Muscle layer of duodenum (tissue), 2 donors: ENCODE results near the gene TIE1.

Source experiments
- H3K27ac ChIP-seq: one replicate; pipeline ENCODE4 v1.7.0; 2013; ENCODE audit warnings: mild to moderate bottlenecking, low read length
- H3K27me3 ChIP-seq: one replicate; pipeline ENCODE4 v1.7.0; 2013; ENCODE audit warnings: low read depth, mild to moderate bottlenecking, control low read depth, low read length
- H3K36me3 ChIP-seq, 2 donors: one replicate each; pipeline ENCODE4 v1.7.0; 2013; ENCODE audit warnings: low read length in 2 of 2, control low read depth in 1 of 2, mild to moderate bottlenecking in 1 of 2; ENCODE audit not compliant: insufficient read depth in 2 of 2, control insufficient read depth in 1 of 2
- H3K4me1 ChIP-seq, 2 donors: one replicate each; pipeline ENCODE4 v1.7.0; 2013; ENCODE audit warnings: low read length in 2 of 2, mild to moderate bottlenecking in 2 of 2, control low read depth in 1 of 2, moderate library complexity in 1 of 2; ENCODE audit not compliant: insufficient read depth in 2 of 2, control insufficient read depth in 1 of 2
- H3K4me3 ChIP-seq, 2 donors: one replicate each; pipeline ENCODE4 v1.7.0; 2013; ENCODE audit warnings: low read length in 2 of 2, low read depth in 1 of 2, mild to moderate bottlenecking in 1 of 2
- H3K9me3 ChIP-seq, 2 donors: one replicate each; pipeline ENCODE4 v1.7.0; 2013; ENCODE audit warnings: low read length in 2 of 2, control low read depth in 1 of 2, mild to moderate bottlenecking in 1 of 2; ENCODE audit not compliant: control insufficient read depth in 1 of 2
- donor health status: healthy.

TIE1 gene

GRCh38 chr1:43300378-43301094 is at the start of gene TIE1:
Gene TIE1 (plus strand): TSS chr1:43300982. CDS start chr1:43301072, 90 bp downstream.
- H3K27me3 ChIP-seq = no peaks in the 10 kb centered on the region
- no peak within 1 kb of the TSS for H3K27ac ChIP-seq
- peaks cover 0 to 5% of the 10 kb centered on the region in 2 donors for H3K4me1 ChIP-seq
- H3K4me3 ChIP-seq = peak within 1 kb of the TSS in 1 of 2 donors; percentile 11
- H3K36me3 ChIP-seq = no peaks in the 10 kb centered on the region
- H3K9me3 ChIP-seq = no peaks in the 10 kb centered on the region

- no peak overlapping the region for H3K27ac ChIP-seq
- no peak overlapping the region for H3K4me3 ChIP-seq
- no peaks in the 10 kb centered on the region for H3K27me3 ChIP-seq
- H3K36me3 ChIP-seq = no peaks in the 10 kb centered on the region
- no peaks in the 10 kb centered on the region for H3K4me1 ChIP-seq
- no peaks in the 10 kb centered on the region for H3K9me3 ChIP-seq
Measured at GRCh38 chr1:43251024-43251423, 49.8 kb upstream of the TIE1 start.

DNA sequence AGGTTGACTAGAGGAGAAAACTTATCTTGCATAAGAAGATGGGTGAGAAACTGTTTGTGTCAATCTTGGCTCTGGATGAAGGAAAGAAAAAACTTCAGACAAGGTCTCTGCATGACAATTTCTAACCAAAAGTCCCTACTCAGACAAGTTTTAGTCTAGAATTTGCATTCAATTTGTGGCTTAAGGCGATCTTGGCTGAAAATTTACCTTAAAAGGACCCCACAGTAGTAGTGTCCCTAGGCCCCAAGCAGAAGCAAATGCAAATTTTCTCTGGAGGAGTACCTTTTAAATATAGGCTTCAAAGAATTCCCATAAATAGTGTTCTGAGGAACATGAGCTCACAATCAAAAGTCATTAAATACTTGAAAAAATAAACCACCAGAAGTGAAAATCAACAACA is 48.6 kb upstream of the TIE1 start:
- Histone ChIP-seq H3K4me3 (no peak overlapping the region), H3K27me3 (no peaks in the 10 kb centered on the region), H3K9me3 (no peaks in the 10 kb centered on the region), H3K36me3 (no peaks in the 10 kb centered on the region), H3K4me1 (no peaks in the 10 kb centered on the region), H3K27ac (no peak overlapping the region)

DNA sequence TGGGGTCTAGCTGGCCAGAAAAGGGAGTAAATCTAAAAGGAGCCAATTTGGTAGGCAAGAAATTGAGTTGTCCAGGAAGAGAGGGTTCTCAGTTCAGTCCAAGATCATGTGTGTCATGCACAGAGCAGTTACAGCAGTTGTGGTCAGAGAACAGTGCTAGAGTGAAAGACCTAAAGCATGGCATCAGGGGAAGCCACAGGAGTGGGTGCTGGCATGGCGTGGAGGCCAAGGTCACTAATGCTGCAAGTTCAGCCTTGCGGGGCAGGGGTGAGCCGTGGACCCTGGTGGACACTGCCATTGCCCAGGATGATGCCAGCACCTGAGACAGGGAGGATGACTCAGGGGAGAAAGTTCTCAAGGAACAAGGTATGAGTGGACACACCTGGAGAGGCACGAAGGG is 47.6 kb upstream of the TIE1 start:
- Histone ChIP-seq H3K9me3 (no peaks in the 10 kb centered on the region), H3K27ac (no peak overlapping the region), H3K36me3 (no peaks in the 10 kb centered on the region), H3K4me1 (no peaks in the 10 kb centered on the region), H3K27me3 (no peaks in the 10 kb centered on the region), H3K4me3 (no peak overlapping the region)

DNA sequence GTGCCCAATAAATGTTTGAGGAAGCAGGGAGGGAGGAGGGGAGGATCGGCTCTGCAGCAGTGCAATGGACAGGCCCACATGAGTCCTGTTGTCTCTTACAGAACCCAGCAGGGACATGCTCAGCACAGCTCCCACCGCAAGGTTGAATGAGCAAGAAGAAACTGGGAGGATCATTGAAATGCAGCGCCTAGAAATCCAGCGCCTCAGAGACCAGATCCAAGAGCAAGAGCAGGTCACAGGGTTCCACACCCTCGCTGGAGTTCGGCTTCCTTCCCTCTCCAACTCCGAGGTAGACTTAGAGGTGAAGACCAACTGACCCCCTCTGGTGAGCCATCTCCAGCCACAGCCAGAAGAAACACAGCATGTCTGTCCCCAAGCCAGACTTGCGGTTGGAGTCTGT is 46.9 kb upstream of the TIE1 start:
- Histone ChIP-seq H3K27ac (no peak overlapping the region), H3K36me3 (no peaks in the 10 kb centered on the region), H3K27me3 (no peaks in the 10 kb centered on the region), H3K4me3 (no peak overlapping the region), H3K9me3 (no peaks in the 10 kb centered on the region), H3K4me1 (no peaks in the 10 kb centered on the region)

- Histone ChIP-seq H3K4me3 (no peak overlapping the region), H3K9me3 (no peaks in the 10 kb centered on the region), H3K36me3 (no peaks in the 10 kb centered on the region), H3K4me1 (no peaks in the 10 kb centered on the region), H3K27me3 (no peaks in the 10 kb centered on the region), H3K27ac (peak overlapping the region; percentile 61)
Measured at GRCh38 chr1:43255438-43256210, 45.2 kb upstream of the TIE1 start.

GRCh38 chr1:43256675-43257570 is 43.9 kb upstream of the TIE1 start:
- Histone ChIP-seq H3K4me3 (no peak overlapping the region), H3K27me3 (no peaks in the 10 kb centered on the region), H3K36me3 (no peaks in the 10 kb centered on the region), H3K9me3 (no peaks in the 10 kb centered on the region), H3K27ac (peak overlapping the region; percentile 61), H3K4me1 (no peaks in the 10 kb centered on the region)

GRCh38 chr1:43258370-43258769 is 42.4 kb upstream of the TIE1 start:
- Histone ChIP-seq H3K4me1 (no peaks in the 10 kb centered on the region), H3K27ac (no peak overlapping the region), H3K36me3 (no peaks in the 10 kb centered on the region), H3K27me3 (no peaks in the 10 kb centered on the region), H3K9me3 (no peaks in the 10 kb centered on the region), H3K4me3 (no peak overlapping the region)

- Histone ChIP-seq H3K9me3 (no peaks in the 10 kb centered on the region), H3K4me1 (peaks cover 0 to 3% of the 10 kb centered on the region in 2 donors), H3K36me3 (no peaks in the 10 kb centered on the region), H3K4me3 (no peak overlapping the region), H3K27ac (no peak overlapping the region), H3K27me3 (no peaks in the 10 kb centered on the region)
Measured at GRCh38 chr1:43265431-43265830, 35.4 kb upstream of the TIE1 start.

DNA sequence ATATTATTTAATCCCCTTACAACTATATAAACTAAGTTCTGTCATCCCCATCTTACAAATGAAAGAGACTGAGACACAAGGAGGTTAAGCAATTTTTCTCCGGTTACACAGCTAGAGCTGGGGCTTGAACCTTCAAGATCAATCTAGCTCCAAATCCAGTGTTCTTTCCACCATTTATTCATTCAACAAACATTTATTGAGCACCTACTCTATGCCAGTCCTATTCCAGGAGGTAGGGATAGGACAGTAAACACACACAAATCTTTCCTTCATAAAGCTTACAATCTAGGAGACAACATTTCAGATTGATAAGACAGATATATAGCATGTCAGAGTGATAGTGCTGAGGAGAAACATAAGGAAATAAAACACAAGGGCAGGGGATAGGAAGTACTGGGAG is 33.9 kb upstream of the TIE1 start:
- Histone ChIP-seq H3K4me3 (no peak overlapping the region), H3K27me3 (no peaks in the 10 kb centered on the region), H3K4me1 (peaks cover 0 to 6% of the 10 kb centered on the region in 2 donors), H3K27ac (no peak overlapping the region), H3K36me3 (no peaks in the 10 kb centered on the region), H3K9me3 (no peaks in the 10 kb centered on the region)

DNA sequence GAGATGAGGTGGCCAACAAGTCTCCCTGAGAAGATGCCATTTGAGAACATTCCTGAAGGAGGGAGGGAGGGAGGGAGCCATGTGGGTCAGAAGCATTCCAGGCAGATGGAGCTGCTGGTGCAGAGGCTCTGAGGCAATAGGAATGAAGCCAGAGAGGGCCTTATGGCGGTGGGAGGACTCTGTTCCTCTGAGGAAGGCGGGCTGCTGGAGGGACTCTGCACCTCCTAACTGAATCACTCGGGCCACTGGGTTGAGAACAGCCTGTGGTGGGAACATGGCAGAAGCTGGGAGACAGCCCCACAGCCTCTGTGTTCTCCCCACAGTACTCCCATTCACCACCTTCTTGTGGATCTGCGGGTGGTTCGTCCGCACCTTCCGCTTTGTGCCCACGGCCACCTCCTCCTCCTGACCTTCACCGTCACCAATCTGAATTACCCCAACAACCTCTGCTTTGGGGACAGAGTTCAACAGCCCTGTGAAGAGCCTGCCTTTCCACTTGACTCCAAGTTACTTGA is 33.4 kb upstream of the TIE1 start:
- no peaks in the 10 kb centered on the region for H3K27me3 ChIP-seq
- peaks cover 0 to 6% of the 10 kb centered on the region in 2 donors for H3K4me1 ChIP-seq
- peak overlapping the region; percentile 16 for H3K27ac ChIP-seq
- no peaks in the 10 kb centered on the region for H3K36me3 ChIP-seq
- no peak overlapping the region for H3K4me3 ChIP-seq
- H3K9me3 ChIP-seq = no peaks in the 10 kb centered on the region
